Smooth muscle cell (in vitro differentiated cells): Measurements from ENCODE around the gene TFF1. TPM values are rescaled to one million over a fixed set of nuclear protein-coding genes. Genes with fewer than 3 reads are reported as not detected.

Experiments
- DNase-seq: peaks from one replicate; lab custom pipeline; 2025; ENCODE audit not compliant: unreplicated experiment; lab: John Stamatoyannopoulos, UW
- H2AFZ ChIP-seq: fragments of 200-600 bp; sonication (generic); 2 replicates; pipeline ENCODE4 v1.6.0; 2016; ENCODE audit warnings: antibody characterized with exemption, low read depth, mild to moderate bottlenecking
- H3F3A ChIP-seq: fragments of 200-600 bp; sonication (generic); 2 replicates; pipeline ENCODE4 v1.6.0; 2017; ENCODE audit warnings: antibody characterized with exemption, low read depth
- H3K27ac ChIP-seq: fragments of 200-600 bp; sonication (generic); 2 replicates; pipeline ENCODE4 v1.5.1; 2016; ENCODE audit warnings: low read depth, mild to moderate bottlenecking
- H3K27me3 ChIP-seq: fragments of 200-600 bp; sonication (generic); 2 replicates; pipeline ENCODE4 v1.6.1; 2016; ENCODE audit warnings: low read depth, mild to moderate bottlenecking
- H3K36me3 ChIP-seq: fragments of 200-600 bp; sonication (generic); 2 replicates; pipeline ENCODE4 v1.5.1; 2016; ENCODE audit warnings: low read depth
- H3K4me1 ChIP-seq: fragments of 200-600 bp; sonication (generic); 2 replicates; pipeline ENCODE4 v1.5.1; 2016; ENCODE audit warnings: low read depth
- H3K4me2 ChIP-seq: fragments of 200-600 bp; sonication (generic); 2 replicates; pipeline ENCODE4 v1.6.0; 2016; ENCODE audit warnings: mild to moderate bottlenecking
- H3K4me3 ChIP-seq: fragments of 200-600 bp; sonication (generic); 2 replicates; pipeline ENCODE4 v1.5.1; 2016; ENCODE audit warnings: mild to moderate bottlenecking
- H3K79me2 ChIP-seq: fragments of 200-600 bp; sonication (generic); 2 replicates; pipeline ENCODE4 v1.6.0; 2016; ENCODE audit warnings: low read depth, mild to moderate bottlenecking
- H3K9ac ChIP-seq: fragments of 200-600 bp; sonication (generic); 2 replicates; pipeline ENCODE4 v1.6.0; 2016; ENCODE audit warnings: low read depth
- H3K9me3 ChIP-seq: fragments of 200-600 bp; sonication (generic); replicated peaks from 2 replicates; pipeline ENCODE4 v1.5.1; 2016; ENCODE audit warnings: low read depth
- H4K20me1 ChIP-seq: fragments of 200-600 bp; sonication (generic); 2 replicates; pipeline ENCODE4 v1.6.0; 2016; ENCODE audit warnings: low read depth
- WGBS: methylation state at CpG from one replicate; pipeline ENCODE4 v1.1.7; 2016; ENCODE audit warnings: low lambda C conversion rate; 5-methylcytosine and 5-hydroxymethylcytosine counted together
- polyA plus RNA-seq: library from polyadenylated mRNA; unstranded; fragments of >200 nt; fragmentation: Nextera tagmentation; extraction: Ambion mirVana; gene quantifications from 2 replicates; pipeline ENCODE4 v1.2.1, GENCODE V29; 2016
- total RNA-seq: library from RNA; depleted of rRNA; stranded (reverse); fragments of >200 nt; gene quantifications from 2 replicates; pipeline ENCODE4 v1.2.3, GENCODE V29; 2014
- TF ChIP-seq, protein P1 (sequence below): fragments of 200-600 bp; sonication (generic); IDR thresholded peaks from 2 replicates; pipeline ENCODE4 v1.5.1; 2017; ENCODE audit warnings: borderline replicate concordance, mild to moderate bottlenecking, antibody characterized with exemption; ENCODE audit not compliant: insufficient read depth, poor library complexity, severe bottlenecking

The TFF1 gene
- total and polyA plus RNA-seq, 2 experiments from 2014 or later, result 7.9 to 8.6 TPM

DNA sequence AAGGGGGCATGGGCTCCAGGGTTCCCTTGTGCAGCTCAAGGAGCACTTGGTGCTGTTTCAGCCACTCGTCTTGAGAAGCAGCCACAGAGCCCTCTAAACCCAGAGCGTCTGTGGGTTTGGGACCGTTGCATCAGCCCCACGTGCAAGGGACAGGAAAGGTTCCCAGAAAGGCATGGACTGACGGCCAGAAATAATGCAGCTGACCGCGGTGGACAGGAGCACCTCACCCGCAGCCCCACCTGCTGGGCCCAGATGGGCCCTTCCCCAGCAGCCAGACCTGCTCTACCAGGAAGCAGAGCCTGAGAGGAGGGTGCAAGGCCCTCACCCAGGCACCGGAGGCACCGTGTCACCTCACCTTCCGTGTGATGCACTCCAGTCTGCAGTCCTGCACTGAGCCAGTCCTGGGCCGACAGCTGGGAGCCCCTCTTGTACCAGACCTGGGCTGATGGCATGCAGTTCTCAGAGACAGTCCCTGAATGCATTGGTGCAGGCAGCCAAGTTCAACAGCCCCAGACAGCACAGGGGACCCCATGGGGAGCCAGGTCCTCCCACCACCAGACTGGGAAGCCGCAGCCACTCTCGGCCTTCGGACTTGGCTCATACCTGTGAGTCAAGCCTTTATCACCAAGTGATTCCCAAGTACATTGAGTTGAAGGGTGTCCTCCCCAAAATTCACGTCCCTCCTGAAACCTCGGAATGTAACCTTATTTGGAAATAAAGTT is 46.3 kb downstream of the TFF1 start:
- H3K36me3 ChIP-seq, result no peaks in the 10 kb centered on the region
- DNase-seq, result no peak
- 91% methylated on average over 17 of the region's 17 CpGs for WGBS
- H3K4me2 ChIP-seq, result no peak overlapping the region
- H3K9ac ChIP-seq, result no peak overlapping the region
- no peak overlapping the region for H2AFZ ChIP-seq
- H3K27ac ChIP-seq, result no peak overlapping the region
- H4K20me1 ChIP-seq, result no peaks in the 10 kb centered on the region
- H3K4me3 ChIP-seq, result no peak overlapping the region
- H3K4me1 ChIP-seq, result peaks cover 8% of the 10 kb centered on the region
- no peaks in the 10 kb centered on the region for H3K9me3 ChIP-seq
- no peaks in the 10 kb centered on the region for H3K79me2 ChIP-seq
- H3K27me3 ChIP-seq, result no peaks in the 10 kb centered on the region
- TF ChIP-seq, protein P1, sequence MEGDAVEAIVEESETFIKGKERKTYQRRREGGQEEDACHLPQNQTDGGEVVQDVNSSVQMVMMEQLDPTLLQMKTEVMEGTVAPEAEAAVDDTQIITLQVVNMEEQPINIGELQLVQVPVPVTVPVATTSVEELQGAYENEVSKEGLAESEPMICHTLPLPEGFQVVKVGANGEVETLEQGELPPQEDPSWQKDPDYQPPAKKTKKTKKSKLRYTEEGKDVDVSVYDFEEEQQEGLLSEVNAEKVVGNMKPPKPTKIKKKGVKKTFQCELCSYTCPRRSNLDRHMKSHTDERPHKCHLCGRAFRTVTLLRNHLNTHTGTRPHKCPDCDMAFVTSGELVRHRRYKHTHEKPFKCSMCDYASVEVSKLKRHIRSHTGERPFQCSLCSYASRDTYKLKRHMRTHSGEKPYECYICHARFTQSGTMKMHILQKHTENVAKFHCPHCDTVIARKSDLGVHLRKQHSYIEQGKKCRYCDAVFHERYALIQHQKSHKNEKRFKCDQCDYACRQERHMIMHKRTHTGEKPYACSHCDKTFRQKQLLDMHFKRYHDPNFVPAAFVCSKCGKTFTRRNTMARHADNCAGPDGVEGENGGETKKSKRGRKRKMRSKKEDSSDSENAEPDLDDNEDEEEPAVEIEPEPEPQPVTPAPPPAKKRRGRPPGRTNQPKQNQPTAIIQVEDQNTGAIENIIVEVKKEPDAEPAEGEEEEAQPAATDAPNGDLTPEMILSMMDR, result no peak
- no peaks in the 10 kb centered on the region for H3F3A ChIP-seq

DNA sequence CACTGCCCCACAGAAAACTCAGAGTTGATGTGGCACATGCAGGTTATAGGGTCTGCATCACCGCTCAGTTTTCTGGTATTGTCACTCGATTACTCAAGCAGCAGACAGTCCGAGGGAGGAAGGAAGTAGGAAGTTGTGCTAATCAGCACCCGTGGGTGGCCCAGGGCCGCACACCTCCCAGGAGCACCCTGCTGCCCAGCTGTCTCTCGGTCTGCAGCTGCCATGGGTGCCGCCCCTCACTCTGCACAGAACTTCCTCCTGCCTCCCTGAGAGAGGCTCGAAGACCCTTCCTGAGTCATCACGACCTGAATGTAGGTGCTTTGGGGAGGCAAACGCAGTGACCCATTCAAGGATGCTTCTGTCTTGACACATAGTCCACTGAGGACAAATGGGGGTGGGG is 47.0 kb downstream of the TFF1 start:
- Histone ChIP-seq H3K9me3 (no peaks in the 10 kb centered on the region), H3K79me2 (no peaks in the 10 kb centered on the region), H3K27me3 (no peaks in the 10 kb centered on the region), H3F3A (no peaks in the 10 kb centered on the region), H2AFZ (no peak overlapping the region), H3K27ac (no peak overlapping the region), H3K4me1 (peaks cover 8% of the 10 kb centered on the region), H3K36me3 (no peaks in the 10 kb centered on the region), H4K20me1 (no peaks in the 10 kb centered on the region), H3K9ac (no peak overlapping the region), H3K4me3 (no peak overlapping the region), H3K4me2 (no peak overlapping the region)
- DNase-seq, result no peak
- 89% methylated on average over 10 of the region's 10 CpGs for WGBS
- TF ChIP-seq, protein P1, result no peak

DNA sequence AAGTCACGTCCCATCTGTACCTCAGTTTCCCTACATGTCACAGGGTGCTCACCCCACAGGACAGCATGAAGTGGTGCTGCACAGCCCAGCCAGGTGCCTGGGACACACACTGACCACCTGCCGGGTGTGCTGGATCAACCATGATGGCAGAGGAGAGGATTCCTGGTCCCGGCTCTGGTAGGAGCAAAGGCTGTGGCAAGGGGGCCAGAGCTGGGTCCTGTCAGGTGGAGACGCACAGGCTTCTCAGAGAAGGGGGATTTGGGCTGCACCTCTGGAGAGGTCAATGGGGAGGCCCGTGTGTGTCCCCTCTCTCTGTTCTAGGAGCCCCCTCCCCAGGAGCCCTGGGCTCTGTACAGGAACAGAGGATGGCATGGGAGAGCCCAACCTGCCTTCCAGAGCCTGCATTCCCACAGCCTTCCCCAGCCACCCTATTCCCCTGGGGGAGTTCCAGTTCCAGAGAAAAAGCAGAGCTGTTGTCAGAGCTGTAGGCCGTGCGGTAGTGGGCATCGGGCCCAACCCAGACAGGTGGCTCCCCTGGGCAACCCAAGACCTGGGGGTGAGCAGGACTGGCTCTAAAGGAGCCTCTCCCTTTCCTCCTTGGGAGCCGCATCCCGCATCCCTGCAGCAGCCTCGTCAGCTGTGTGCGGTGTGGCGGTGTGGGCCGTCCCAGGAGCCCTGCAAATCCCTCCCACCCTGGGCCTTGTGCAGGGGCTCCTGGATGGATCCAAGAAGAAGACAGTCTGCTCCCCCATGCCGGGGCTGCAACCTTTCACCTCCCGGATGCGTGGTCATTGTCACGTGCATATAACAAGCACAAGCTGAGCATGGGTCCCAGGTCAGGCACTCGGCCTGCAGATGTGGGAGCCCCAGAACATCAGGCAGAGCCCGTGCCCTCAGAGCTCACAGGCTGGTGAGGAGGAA is 48.2 kb downstream of the TFF1 start:
- H3K9ac ChIP-seq, result no peak overlapping the region
- no peaks in the 10 kb centered on the region for H3K9me3 ChIP-seq
- H4K20me1 ChIP-seq, result no peaks in the 10 kb centered on the region
- no peak overlapping the region for H2AFZ ChIP-seq
- no peaks in the 10 kb centered on the region for H3K79me2 ChIP-seq
- H3K27ac ChIP-seq, result no peak overlapping the region
- 90% methylated on average over 20 of the region's 20 CpGs for WGBS
- no peak for DNase-seq
- no peak overlapping the region for H3K4me3 ChIP-seq
- H3K36me3 ChIP-seq, result no peaks in the 10 kb centered on the region
- H3K4me2 ChIP-seq, result no peak overlapping the region
- H3F3A ChIP-seq, result no peaks in the 10 kb centered on the region
- peaks cover 8% of the 10 kb centered on the region for H3K4me1 ChIP-seq
- H3K27me3 ChIP-seq, result no peaks in the 10 kb centered on the region
- TF ChIP-seq, protein P1, result no peak
